NT2/D1 (cell line): ENCODE data around the gene DCPS.

Source experiments
- DNase-seq: peaks from one replicate; pipeline ENCODE4 v3.0.0-alpha.2; 2011; ENCODE audit warnings: low read depth, low spot score
- H3K27me3 ChIP-seq: 2 replicates; pipeline ENCODE4 v1.6.0; 2011; ENCODE audit warnings: mild to moderate bottlenecking; ENCODE audit not compliant: insufficient read length, insufficient read depth
- H3K36me3 ChIP-seq: 2 replicates; pipeline ENCODE4 v1.6.1; 2011; ENCODE audit warnings: mild to moderate bottlenecking, low read length, mixed read lengths; ENCODE audit not compliant: insufficient read depth, insufficient read length
- H3K4me1 ChIP-seq: 2 replicates; pipeline ENCODE4 v1.5.1; 2011; ENCODE audit not compliant: insufficient read depth, insufficient read length
- H3K4me3 ChIP-seq: 2 replicates; pipeline ENCODE4 v1.5.1; 2011; ENCODE audit warnings: low read depth; ENCODE audit not compliant: insufficient read length
- H3K9ac ChIP-seq: 2 replicates; pipeline ENCODE4 v1.6.0; 2011; ENCODE audit warnings: low read depth; ENCODE audit not compliant: insufficient read length
- H3K9me3 ChIP-seq: 2 replicates; pipeline ENCODE4 v1.5.1; 2011; ENCODE audit warnings: mild to moderate bottlenecking, low read length; ENCODE audit not compliant: insufficient read depth
- SUZ12 ChIP-seq: IDR thresholded peaks from 2 replicates; pipeline ENCODE4 v1.6.1; 2011; ENCODE audit not compliant: insufficient read length, insufficient read depth; ENCODE audit errors: extremely low read depth
- YY1 ChIP-seq: IDR thresholded peaks from 2 replicates; pipeline ENCODE4 v1.6.1; 2011; ENCODE audit not compliant: insufficient read length, insufficient read depth
- ZNF274 ChIP-seq: IDR thresholded peaks from 2 replicates; pipeline ENCODE4 v1.6.1; 2011; ENCODE audit warnings: mild to moderate bottlenecking, low read depth, low read length

The DCPS gene

GRCh38 chr11:126340960-126341606, 37.2 kb downstream of the DCPS start:
- H3K9me3 ChIP-seq = no peaks in the 10 kb centered on the region
- no peak overlapping the region for H3K4me3 ChIP-seq
- DNase-seq = no peak
- H3K4me1 ChIP-seq = peaks cover 12% of the 10 kb centered on the region
- H3K27me3 ChIP-seq = no peaks in the 10 kb centered on the region
- H3K9ac ChIP-seq = no peak overlapping the region
- H3K36me3 ChIP-seq = peaks cover 12% of the 10 kb centered on the region
- TF ChIP-seq SUZ12 = no peak
- no peak for TF ChIP-seq ZNF274
- no peak for TF ChIP-seq YY1

DNA sequence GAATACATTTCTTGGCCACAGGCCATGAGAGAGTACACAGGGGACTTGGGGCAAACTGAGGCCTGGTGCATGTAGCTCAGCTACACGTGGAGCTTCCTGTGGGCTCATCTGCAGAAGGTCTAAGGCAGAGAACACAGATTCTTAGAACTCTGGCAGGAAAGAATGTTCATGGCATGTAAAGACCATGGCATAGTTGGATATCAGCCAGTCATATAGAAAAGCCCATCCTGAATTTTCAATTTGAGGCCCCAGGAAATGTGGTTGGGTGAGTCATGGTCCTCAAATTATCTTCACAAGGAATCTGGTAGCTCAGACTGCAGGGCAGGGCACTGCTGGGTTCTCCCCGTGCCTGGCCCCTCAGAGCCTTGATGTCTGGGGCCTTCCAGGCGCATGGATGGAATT, 37.9 kb downstream of the DCPS start:
- Histone ChIP-seq H3K4me3 (no peak overlapping the region), H3K9ac (no peak overlapping the region), H3K27me3 (no peaks in the 10 kb centered on the region), H3K9me3 (no peaks in the 10 kb centered on the region), H3K4me1 (peaks cover 13% of the 10 kb centered on the region), H3K36me3 (peaks cover 12% of the 10 kb centered on the region)
- no peak for TF ChIP-seq YY1
- TF ChIP-seq ZNF274 = no peak
- no peak for TF ChIP-seq SUZ12
- DNase-seq = no peak

GRCh38 chr11:126343051-126343450, 39.2 kb downstream of the DCPS start:
- peaks cover 16% of the 10 kb centered on the region for H3K36me3 ChIP-seq
- no peaks in the 10 kb centered on the region for H3K27me3 ChIP-seq
- no peak overlapping the region for H3K4me3 ChIP-seq
- peaks cover 19% of the 10 kb centered on the region for H3K4me1 ChIP-seq
- TF ChIP-seq SUZ12 (no peak), YY1 (no peak), ZNF274 (no peak)
- H3K9me3 ChIP-seq = no peaks in the 10 kb centered on the region
- DNase-seq = no peak
- no peak overlapping the region for H3K9ac ChIP-seq

GRCh38 chr11:126344141-126345080, 40.6 kb downstream of the DCPS start:
- H3K9ac ChIP-seq = no peak overlapping the region
- H3K4me3 ChIP-seq = no peak overlapping the region
- H3K4me1 ChIP-seq = peaks cover 18% of the 10 kb centered on the region
- no peak for DNase-seq
- no peaks in the 10 kb centered on the region for H3K9me3 ChIP-seq
- TF ChIP-seq SUZ12 = no peak
- TF ChIP-seq YY1 = no peak
- TF ChIP-seq ZNF274 = no peak
- H3K36me3 ChIP-seq = peaks cover 16% of the 10 kb centered on the region
- no peaks in the 10 kb centered on the region for H3K27me3 ChIP-seq

DNA sequence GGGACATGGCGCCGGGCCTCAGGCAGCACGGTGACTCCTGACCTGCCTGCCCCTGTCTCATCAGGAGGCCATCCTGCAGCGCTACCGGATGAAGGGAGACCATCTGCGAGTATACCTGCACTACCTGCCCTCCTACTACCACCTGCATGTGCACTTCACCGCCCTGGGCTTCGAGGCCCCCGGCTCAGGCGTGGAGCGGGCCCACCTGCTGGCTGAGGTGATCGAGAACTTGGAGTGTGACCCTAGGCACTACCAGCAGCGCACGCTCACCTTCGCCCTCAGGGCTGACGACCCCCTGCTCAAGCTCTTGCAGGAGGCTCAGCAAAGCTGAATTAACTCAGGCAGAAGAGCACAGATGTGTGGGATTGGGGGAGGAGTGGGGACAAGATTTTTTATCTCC, 41.4 kb downstream of the DCPS start:
- Histone ChIP-seq H3K27me3 (no peaks in the 10 kb centered on the region), H3K36me3 (peaks cover 16% of the 10 kb centered on the region), H3K4me3 (no peak overlapping the region), H3K9me3 (no peaks in the 10 kb centered on the region), H3K4me1 (peaks cover 16% of the 10 kb centered on the region), H3K9ac (no peak overlapping the region)
- no peak for TF ChIP-seq YY1
- TF ChIP-seq ZNF274 = no peak
- TF ChIP-seq SUZ12 = no peak
- no peak for DNase-seq

DNA sequence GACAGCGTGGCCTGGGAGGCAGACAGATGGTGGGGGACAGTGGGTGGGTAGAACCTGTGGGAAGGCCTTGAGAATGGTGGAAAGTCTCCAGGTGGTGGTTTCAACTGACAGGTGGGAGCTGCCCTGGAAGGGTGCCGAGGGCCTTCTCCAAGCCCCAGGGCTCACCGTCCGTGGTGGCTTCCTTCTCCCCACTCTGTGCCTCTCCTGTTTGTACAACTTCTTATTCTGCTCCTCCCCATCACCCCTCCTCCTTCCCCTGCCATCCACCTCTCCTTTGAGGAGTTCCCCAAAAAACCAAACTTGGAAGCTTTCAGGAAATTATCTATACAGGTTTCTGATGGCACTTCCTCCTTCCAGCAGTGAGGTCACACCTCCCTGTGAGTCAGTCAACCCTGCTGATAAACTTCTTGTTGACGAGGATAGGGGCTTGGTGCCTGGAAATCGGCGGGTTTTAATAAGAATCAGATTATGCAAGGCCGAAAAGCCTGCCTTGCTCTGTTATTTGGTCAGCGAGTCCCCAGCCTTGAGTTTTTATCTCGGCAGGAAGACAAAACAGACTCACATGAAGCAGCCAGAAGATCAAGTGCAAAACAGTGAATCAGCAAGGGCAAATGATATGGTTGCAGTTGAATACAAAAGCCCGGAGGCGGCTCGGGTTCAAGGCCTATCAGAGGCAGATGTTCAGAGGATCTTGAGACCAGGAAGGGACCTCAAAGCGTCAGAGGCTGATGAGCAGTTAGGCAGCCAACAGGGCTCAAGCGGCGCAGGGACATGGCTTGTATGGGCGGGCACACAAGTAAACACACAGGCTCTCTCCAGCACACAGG, 42.1 kb downstream of the DCPS start:
- H3K27me3 ChIP-seq = no peaks in the 10 kb centered on the region
- no peak overlapping the region for H3K4me3 ChIP-seq
- peak overlapping the region; percentile 50 for H3K9ac ChIP-seq
- TF ChIP-seq YY1 (no peak), SUZ12 (no peak), ZNF274 (no peak)
- no peaks in the 10 kb centered on the region for H3K9me3 ChIP-seq
- no peak for DNase-seq
- peaks cover 16% of the 10 kb centered on the region for H3K4me1 ChIP-seq
- peaks cover 23% of the 10 kb centered on the region for H3K36me3 ChIP-seq
